Fibroblast of lung (primary cell): ENCODE data around the gene NDP. TPM values are rescaled to one million over a fixed set of nuclear protein-coding genes. Genes with fewer than 3 reads are reported as not detected.

Source experiments
- DNase-seq, 2 donors: peaks; one replicate each; pipeline versions ENCODE4 v3.0.0 to v3.0.0-alpha.2; 2010; ENCODE audit warnings: low read depth in 2 of 2
- H2AFZ ChIP-seq: 2 replicates; pipeline ENCODE4 v1.5.1; 2012; ENCODE audit warnings: low read length, control low read depth, inconsistent platforms
- H3K27ac ChIP-seq: 2 replicates; pipeline ENCODE4 v1.5.1; 2011; ENCODE audit warnings: low read length, control low read depth; ENCODE audit not compliant: insufficient read depth
- H3K27me3 ChIP-seq: 2 replicates; pipeline ENCODE4 v1.5.1; 2011; ENCODE audit warnings: mild to moderate bottlenecking, low read length; ENCODE audit not compliant: control insufficient read depth, insufficient read depth
- H3K36me3 ChIP-seq: 2 replicates; pipeline ENCODE4 v1.5.1; 2011; ENCODE audit warnings: low read length; ENCODE audit not compliant: control insufficient read depth, insufficient read depth
- H3K4me1 ChIP-seq: 2 replicates; pipeline ENCODE4 v1.5.1; 2011; ENCODE audit warnings: low read length; ENCODE audit not compliant: control insufficient read depth, insufficient read depth; ENCODE audit errors: extremely low read depth
- H3K4me2 ChIP-seq: 2 replicates; pipeline ENCODE4 v1.5.1; 2011; ENCODE audit warnings: low read length, control low read depth; ENCODE audit not compliant: insufficient read depth; ENCODE audit errors: extremely low read depth
- H3K4me3 ChIP-seq, 4 experiments: fragments of 200-600 bp in 1 of 4; sonication (generic) in 1 of 4; replicated peaks in 1 of 4; 2 replicates each; pipeline ENCODE4 v1.5.1; 2011 to 2016; ENCODE audit warnings: low read length in 4 of 4, low read depth in 3 of 4, mild to moderate bottlenecking in 3 of 4, control low read depth in 2 of 4, inconsistent platforms in 1 of 4, mixed read lengths in 1 of 4; ENCODE audit not compliant: insufficient read depth in 1 of 4; ENCODE audit errors: control extremely low read depth in 1 of 4
- H3K79me2 ChIP-seq: 2 replicates; pipeline ENCODE4 v1.5.1; 2012; ENCODE audit warnings: mild to moderate bottlenecking, low read length, inconsistent platforms; ENCODE audit not compliant: control insufficient read depth, insufficient read depth
- H3K9ac ChIP-seq: 2 replicates; pipeline ENCODE4 v1.5.1; 2011; ENCODE audit warnings: mild to moderate bottlenecking, low read length, control low read depth; ENCODE audit not compliant: insufficient read depth
- H3K9me3 ChIP-seq: 2 replicates; pipeline ENCODE4 v1.5.1; 2012; ENCODE audit warnings: low read depth, low read length; ENCODE audit not compliant: control insufficient read depth, insufficient read depth
- H4K20me1 ChIP-seq: 2 replicates; pipeline ENCODE4 v1.5.1; 2011; ENCODE audit warnings: low read length; ENCODE audit not compliant: control insufficient read depth, insufficient read depth; ENCODE audit errors: extremely low read depth
- EZH2 ChIP-seq: IDR thresholded peaks from 2 replicates; pipeline ENCODE4 v1.5.1; 2012; ENCODE audit warnings: low read length, control low read depth, mild to moderate bottlenecking; ENCODE audit errors: missing control alignments
- polyA plus RNA-seq, 2 donors: library from polyadenylated mRNA; depleted of rRNA in 1 of 2; stranded (reverse) in 1 of 2; unstranded in 1 of 2; fragments of >200 nt; gene quantifications; 2 replicates each; pipeline ENCODE4 v1.2.1, GENCODE V29; 2011 to 2012; ENCODE audit warnings: missing spikeins in 1 of 2
- total RNA-seq: library from RNA; depleted of rRNA; stranded (reverse); fragments of >200 nt; gene quantifications from 2 replicates; pipeline ENCODE4 v1.2.1, GENCODE V29; 2014
- TF ChIP-seq, protein P1 (sequence below), 2 donors: IDR thresholded peaks in 1 of 2; conservative IDR thresholded peaks in 1 of 2; 1 replicate in 1 of 2; 2 replicates in 1 of 2; pipeline ENCODE4 v1.5.1; 2011 to 2012; ENCODE audit warnings: low read length in 2 of 2, control low read depth in 1 of 2, inconsistent platforms in 1 of 2, low read depth in 1 of 2, mild to moderate bottlenecking in 1 of 2

The NDP gene
- total and polyA plus RNA-seq, 2 donors (not counting 1 experiment from before 2014, with no cell fraction given): 0.79 to 5.3 TPM

DNA sequence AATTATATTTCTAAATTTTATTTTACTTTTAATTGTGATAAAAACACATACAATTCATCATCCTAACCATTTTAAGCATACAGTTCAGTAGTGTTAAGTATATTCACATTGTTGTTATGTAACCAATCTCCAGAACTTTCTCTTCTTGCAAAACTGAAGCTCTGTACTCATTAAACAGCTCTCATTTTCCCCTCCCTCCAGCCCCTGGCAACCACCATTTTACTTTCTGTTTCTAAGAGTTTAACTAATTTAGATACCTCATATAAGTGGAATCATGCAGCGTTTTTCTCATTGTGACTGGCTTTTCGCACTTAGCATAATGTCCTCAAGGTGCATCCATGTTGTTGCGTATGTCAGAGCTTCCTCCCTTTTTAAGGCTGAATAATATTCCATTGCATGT is 46.7 kb upstream of the NDP start:
- Histone ChIP-seq H3K4me1 (no peaks in the 10 kb centered on the region), H3K36me3 (no peaks in the 10 kb centered on the region), H3K4me3 (no peak overlapping the region), H4K20me1 (no peaks in the 10 kb centered on the region), H3K79me2 (no peaks in the 10 kb centered on the region), H3K9me3 (no peaks in the 10 kb centered on the region), H3K4me2 (no peak overlapping the region), H3K9ac (no peak overlapping the region), H3K27me3 (no peaks in the 10 kb centered on the region), H3K27ac (no peak overlapping the region), H2AFZ (no peak overlapping the region)
- DNase-seq: no peak
- TF ChIP-seq, protein P1, sequence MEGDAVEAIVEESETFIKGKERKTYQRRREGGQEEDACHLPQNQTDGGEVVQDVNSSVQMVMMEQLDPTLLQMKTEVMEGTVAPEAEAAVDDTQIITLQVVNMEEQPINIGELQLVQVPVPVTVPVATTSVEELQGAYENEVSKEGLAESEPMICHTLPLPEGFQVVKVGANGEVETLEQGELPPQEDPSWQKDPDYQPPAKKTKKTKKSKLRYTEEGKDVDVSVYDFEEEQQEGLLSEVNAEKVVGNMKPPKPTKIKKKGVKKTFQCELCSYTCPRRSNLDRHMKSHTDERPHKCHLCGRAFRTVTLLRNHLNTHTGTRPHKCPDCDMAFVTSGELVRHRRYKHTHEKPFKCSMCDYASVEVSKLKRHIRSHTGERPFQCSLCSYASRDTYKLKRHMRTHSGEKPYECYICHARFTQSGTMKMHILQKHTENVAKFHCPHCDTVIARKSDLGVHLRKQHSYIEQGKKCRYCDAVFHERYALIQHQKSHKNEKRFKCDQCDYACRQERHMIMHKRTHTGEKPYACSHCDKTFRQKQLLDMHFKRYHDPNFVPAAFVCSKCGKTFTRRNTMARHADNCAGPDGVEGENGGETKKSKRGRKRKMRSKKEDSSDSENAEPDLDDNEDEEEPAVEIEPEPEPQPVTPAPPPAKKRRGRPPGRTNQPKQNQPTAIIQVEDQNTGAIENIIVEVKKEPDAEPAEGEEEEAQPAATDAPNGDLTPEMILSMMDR (conservative IDR thresholded peaks at IDR 0.05 in 1 of 2, IDR thresholded peaks at IDR 0.05 in 1 of 2; ENCODE audit: low read depth in 1 of 2, low read length in 2 of 2): no peak

- no peaks in the 10 kb centered on the region for H3K36me3 ChIP-seq
- no peaks in the 10 kb centered on the region for H4K20me1 ChIP-seq
- H3K4me2 ChIP-seq: no peak overlapping the region
- no peaks in the 10 kb centered on the region for H3K4me1 ChIP-seq
- no peak overlapping the region for H3K27ac ChIP-seq
- H3K9ac ChIP-seq: no peak overlapping the region
- TF ChIP-seq, protein P1 (conservative IDR thresholded peaks at IDR 0.05 in 1 of 2, IDR thresholded peaks at IDR 0.05 in 1 of 2; ENCODE audit: low read depth in 1 of 2, low read length in 2 of 2): no peak
- TF ChIP-seq EZH2: no peak
- H2AFZ ChIP-seq: no peak overlapping the region
- H3K79me2 ChIP-seq: no peaks in the 10 kb centered on the region
- DNase-seq: no peak
- no peaks in the 10 kb centered on the region for H3K27me3 ChIP-seq
- no peak overlapping the region for H3K4me3 ChIP-seq
- no peaks in the 10 kb centered on the region for H3K9me3 ChIP-seq
These were observed 44.5 kb upstream of the NDP start for GRCh38 chrX:44017676-44018075.

DNA sequence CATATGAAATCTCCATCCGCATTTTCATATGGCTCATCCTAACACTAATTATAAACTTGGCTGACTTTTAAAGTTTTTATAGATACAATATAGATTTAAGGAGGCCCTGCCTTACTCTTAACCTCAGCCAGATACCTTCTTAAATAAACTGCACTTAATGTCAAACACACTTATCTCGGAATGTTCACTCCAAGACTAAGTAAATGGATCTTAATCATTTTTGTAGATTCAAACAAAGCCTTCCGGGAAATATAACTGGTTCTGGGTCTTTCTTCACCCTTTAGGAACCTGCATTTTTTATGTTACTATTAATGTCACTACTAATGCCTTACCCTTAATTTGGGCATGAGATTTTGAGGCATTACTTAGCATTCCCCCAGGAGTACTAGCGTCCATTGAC is 43.7 kb upstream of the NDP start:
- Histone ChIP-seq H3K27me3 (no peaks in the 10 kb centered on the region), H3K4me2 (no peak overlapping the region), H3K36me3 (no peaks in the 10 kb centered on the region), H3K4me1 (no peaks in the 10 kb centered on the region), H3K27ac (no peak overlapping the region), H3K79me2 (no peaks in the 10 kb centered on the region), H3K9ac (no peak overlapping the region), H4K20me1 (no peaks in the 10 kb centered on the region), H2AFZ (no peak overlapping the region), H3K9me3 (no peaks in the 10 kb centered on the region), H3K4me3 (no peak overlapping the region)
- TF ChIP-seq, protein P1 (conservative IDR thresholded peaks at IDR 0.05 in 1 of 2, IDR thresholded peaks at IDR 0.05 in 1 of 2; ENCODE audit: low read depth in 1 of 2, low read length in 2 of 2): no peak
- TF ChIP-seq EZH2: no peak
- DNase-seq: no peak
